Measurements from ENCODE around the gene PLAAT4.
"Not testable (repeated sequence)": the region's sequence is repeated elsewhere in the genome, so short reads cannot be mapped to it uniquely, and the experiment has no call there.

Gene PLAAT4

GRCh38 chr11:63547061-63547460, 10.5 kb downstream of the PLAAT4 start:
- no peak for DNase-seq

- no peak for DNase-seq
These were observed 11.6 kb downstream of the PLAAT4 start for GRCh38 chr11:63548178-63548577.

DNA sequence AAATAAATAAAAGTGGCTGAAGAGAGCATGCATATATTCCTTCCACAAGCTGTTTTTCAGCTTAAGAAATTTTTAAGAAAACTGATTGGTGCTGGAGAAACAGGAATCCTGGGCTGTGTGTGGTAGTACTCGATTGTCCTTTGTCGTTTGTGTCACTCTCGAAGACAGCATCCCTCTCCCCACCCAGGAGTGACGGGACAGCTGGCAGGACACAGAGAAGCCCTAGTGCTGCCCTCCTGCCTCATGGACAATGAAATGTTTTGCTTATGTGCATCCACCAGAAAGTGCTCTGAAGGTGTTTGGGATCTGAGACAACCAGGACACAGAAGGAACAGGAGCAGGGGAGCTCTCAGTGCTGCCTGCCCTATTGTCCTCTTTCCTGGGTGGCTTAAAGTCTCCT, 12.8 kb downstream of the PLAAT4 start:
- DNase-seq: no peak

DNA sequence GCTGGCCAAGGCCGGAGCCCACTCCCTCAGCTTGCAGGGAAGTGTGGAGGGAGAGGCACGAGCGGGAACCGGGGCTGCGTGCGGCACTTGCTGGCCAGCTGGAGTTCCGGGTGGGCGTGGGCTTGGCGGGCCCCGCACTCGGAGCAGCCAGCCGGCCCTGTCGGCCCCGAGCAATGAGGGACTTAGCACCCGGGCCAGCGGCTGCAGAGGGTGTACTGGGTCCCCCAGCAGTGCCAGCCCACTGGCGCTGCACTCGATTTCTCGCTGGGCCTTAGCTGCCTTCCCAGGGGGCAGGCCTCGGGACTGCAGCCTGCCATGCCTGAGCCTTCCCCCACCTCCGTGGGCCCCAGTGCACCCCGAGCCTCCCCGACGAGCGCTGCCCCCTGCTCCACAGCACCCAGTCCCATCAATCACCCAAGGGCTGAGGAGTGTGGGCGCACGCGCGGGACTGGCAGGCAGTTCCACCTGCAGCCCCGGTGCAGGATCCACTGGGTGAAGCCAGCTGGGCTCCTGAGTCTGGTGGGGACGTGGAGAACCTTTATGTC, 13.6 kb downstream of the PLAAT4 start:
- not testable (repeated sequence) for DNase-seq

GRCh38 chr11:63551091-63551888, 14.7 kb downstream of the PLAAT4 start:
- DNase-seq: no peak

GRCh38 chr11:63551889-63552266, 15.3 kb downstream of the PLAAT4 start:
- DNase-seq: no peak

- DNase-seq: no peak
These were observed 16.3 kb downstream of the PLAAT4 start for GRCh38 chr11:63552921-63553320.

DNA sequence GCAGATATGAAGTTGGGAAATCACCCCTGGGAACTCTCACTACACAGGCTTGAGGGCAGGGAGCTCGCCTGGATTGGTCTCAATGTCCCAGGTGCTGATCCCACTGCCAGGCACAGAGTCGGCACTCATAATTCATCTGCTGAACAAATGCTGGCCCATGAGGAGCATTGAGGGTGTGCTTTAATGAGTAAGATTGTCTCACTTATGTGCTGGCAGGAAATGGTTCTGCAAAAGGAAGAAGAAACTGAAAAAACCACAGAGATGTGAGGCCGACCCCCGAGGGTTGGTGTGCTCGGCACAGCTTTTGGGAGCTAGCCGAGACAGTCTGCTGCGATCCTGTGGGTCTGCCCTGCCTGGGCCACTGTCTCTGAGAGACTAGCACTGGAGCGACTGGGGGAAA, 17.2 kb downstream of the PLAAT4 start:
- peak; percentile 37 for DNase-seq

GRCh38 chr11:63554877-63555223, 18.2 kb downstream of the PLAAT4 start:
- DNase-seq: no peak

GRCh38 chr11:63556404-63557013, 19.9 kb downstream of the PLAAT4 start:
- no peak for DNase-seq

- DNase-seq: no peak
These were observed 21.0 kb downstream of the PLAAT4 start for GRCh38 chr11:63557570-63557969.

- no peak for DNase-seq
These were observed 22.0 kb downstream of the PLAAT4 start for GRCh38 chr11:63558459-63559157.

DNA sequence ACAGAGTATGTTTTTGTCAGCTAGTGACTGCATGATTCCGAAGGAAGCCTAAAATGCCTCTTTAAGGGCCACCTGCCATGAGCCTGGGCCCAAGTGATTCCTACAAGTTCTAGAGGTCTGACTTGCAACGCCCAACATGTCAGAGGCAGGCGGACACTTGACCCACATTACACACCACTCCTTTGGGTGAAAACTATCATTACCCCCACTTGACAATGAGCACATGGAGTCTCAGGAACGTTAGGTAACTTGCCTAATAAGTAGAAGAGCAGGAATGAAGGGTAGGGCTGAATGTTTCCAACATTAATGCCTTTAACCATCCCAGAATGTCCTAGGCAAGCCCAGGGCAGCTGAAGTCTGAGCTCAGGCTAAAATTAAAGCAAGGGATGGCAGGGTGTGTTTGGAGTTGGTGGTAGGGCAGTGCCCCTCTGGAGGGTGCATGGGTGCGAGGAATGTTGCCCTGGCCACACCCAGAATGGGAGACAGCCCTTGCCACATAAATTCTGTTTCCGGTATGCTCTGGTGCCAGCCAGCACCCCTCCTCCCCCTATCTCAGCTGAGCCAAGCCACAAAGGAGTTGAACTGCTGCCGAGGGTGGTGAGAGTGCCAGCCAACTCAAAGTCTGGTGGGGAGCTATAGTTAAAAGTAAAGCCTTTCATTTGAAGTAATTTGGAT, 24.0 kb downstream of the PLAAT4 start:
- no peak for DNase-seq

DNA sequence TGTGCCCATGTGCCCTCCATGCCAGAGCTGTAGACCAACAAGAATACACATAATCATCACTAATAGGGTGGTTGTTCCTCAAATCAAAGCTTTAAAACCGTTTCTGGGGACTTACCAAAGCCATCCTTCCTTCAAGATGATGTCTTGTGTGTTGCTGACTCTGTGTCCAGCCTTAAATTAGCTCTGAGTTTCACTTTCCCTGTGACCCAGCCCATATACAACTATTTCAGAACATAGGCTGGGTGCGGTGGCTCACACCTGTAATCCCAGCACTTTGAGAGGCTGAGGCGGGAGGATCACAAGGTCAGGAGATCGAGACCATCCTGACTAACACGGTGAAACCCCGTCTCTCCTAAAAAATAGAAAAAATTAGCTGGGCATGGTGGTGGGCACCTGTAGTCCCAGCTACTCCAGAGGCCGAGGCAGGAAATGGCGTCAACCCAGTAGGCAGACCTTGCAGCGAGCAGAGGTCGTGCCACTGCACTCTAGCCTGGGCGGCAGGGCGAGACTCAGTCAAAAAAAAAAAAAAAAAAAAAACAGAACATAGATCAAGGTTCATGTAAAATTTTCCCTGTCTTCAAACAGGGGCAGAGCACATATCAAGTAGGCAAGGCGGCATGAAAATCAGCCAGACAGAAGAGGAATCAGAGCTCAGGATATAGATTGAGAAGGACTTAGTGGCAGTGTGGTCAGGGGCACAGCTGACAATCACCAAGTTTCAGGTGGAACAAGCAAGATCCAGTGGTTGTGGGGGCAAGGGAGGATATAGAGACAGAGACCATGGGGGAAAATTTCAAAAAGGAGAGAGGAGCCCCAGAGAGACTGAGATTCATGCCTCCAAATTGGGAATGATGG, 26.8 kb downstream of the PLAAT4 start, which contains the start of gene PLAAT2:
PLAAT2 (minus strand) TSS at position 179 of the 855 bp plus-strand sequence; CDS start at position 124, 55 bp downstream.
- no peak for DNase-seq

GRCh38 chr11:63564056-63564774, 27.6 kb downstream of the PLAAT4 start:
- DNase-seq: no peak

GRCh38 chr11:63564784-63565350, 28.3 kb downstream of the PLAAT4 start:
- DNase-seq: no peak

DNA sequence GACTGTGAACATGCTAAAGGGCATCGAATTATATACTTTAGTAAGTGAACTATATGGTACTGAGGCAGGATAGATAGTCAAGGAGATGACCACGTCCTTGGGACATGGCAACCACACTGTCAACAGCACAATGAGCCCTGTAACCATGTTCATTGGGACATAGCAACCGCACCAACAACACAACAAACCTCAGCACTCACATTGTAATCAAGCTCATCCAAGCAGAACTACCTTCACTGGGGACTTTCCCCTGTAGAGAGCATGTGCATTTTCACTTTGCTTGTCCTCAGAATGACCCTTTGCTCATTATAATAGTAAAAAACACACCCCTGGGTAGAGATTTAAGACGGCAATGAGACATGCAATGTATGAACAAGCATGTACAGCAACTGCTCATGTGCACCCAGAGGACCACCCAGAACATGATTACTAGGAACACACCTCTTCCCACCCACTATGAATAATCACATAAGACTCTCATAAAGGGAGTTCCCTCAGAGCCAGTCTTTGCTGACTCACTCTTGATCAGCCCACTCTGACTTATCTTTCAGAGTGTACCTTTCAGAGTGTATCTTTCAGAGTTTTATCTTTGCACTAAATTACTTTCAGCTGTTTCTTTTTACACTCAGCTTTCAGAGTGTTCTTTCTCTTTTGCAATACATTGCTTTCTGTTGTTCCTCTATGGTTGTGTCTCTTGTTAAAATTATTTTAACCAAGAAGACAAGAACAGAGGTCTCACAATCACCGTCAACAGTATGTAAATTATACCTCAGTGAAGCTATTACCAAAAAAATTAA, 30.6 kb downstream of the PLAAT4 start:
- DNase-seq: peak; percentile 82

DNA sequence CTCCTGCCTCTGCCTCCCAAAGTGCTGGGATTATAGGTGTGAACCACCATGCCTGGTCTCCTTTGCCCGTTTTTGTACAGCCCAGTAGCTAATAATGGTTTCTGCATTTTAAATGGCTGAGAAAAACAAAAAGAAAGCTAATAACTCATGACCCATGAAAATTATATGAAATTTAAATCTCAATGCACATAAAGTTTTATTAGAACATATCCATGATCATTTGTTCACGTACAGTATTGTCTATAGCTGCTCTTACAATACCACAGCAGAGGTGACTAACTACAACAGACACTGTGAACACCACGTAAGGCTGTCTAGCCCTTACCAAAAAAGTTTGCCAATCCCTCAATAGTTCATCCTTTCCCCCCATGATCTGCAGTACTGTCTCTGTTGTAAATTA, 33.0 kb downstream of the PLAAT4 start:
- no peak for DNase-seq

GRCh38 chr11:63572026-63572688, 35.5 kb downstream of the PLAAT4 start:
- DNase-seq: no peak
